ENCODE results near the gene DLD.
A peak's percentile ranks its signal among the peaks of the same experiment; 100 is the strongest.

The DLD gene

DNA sequence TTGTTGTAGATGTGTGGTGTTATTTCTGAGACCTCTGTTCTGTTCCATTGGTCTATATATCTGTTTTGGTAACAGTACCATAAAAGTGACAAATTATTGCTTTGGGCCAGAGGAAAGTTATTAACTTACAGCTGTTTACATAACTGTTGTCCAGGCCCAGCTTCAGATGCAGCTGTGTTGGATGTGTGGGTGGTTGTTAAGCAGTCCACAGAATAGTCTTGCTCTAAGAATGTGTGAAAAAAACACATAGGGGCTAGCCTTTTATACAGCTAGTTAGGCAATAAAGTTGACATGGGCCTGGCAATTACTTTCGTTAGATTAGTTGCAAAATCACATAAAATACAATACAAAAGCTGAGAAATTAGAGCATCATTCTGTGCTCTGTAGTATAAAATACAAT, 31.9 kb downstream of the DLD start:
- no peak for ATAC-seq (ENCODE audit: insufficient read depth, low read depth)
- Histone ChIP-seq H3K27ac (ENCODE audit: low read length) (no peak overlapping the region), H3K4me3 (ENCODE audit: low read depth in 1 of 2, low read length in 2 of 2) (no peak overlapping the region), H3K4me1 (ENCODE audit: insufficient read depth, low read length) (peaks cover 22% of the 10 kb centered on the region), H3K4me2 (ENCODE audit: insufficient read depth, low read length) (no peak overlapping the region), H3K27me3 (ENCODE audit: insufficient read depth, low read length, poor library complexity) (no peaks in the 10 kb centered on the region), H3K36me3 (ENCODE audit: insufficient read depth, low read length) (peaks cover 68% of the 10 kb centered on the region), H2AFZ (ENCODE audit: low read depth, low read length) (no peak overlapping the region), H3K79me2 (ENCODE audit: insufficient read depth, low read length) (no peaks in the 10 kb centered on the region), H4K20me1 (ENCODE audit: insufficient read depth, low read length) (no peaks in the 10 kb centered on the region), H3K9ac (ENCODE audit: low read depth, low read length) (no peak overlapping the region), H3K9me3 (ENCODE audit: insufficient read depth, low read length, severe bottlenecking) (no peaks in the 10 kb centered on the region)
- TF ChIP-seq EZH2 (IDR thresholded peaks at IDR 0.05; ENCODE audit: borderline replicate concordance, low read depth, low read length, severe bottlenecking), result no peak
- TF ChIP-seq, protein P1, sequence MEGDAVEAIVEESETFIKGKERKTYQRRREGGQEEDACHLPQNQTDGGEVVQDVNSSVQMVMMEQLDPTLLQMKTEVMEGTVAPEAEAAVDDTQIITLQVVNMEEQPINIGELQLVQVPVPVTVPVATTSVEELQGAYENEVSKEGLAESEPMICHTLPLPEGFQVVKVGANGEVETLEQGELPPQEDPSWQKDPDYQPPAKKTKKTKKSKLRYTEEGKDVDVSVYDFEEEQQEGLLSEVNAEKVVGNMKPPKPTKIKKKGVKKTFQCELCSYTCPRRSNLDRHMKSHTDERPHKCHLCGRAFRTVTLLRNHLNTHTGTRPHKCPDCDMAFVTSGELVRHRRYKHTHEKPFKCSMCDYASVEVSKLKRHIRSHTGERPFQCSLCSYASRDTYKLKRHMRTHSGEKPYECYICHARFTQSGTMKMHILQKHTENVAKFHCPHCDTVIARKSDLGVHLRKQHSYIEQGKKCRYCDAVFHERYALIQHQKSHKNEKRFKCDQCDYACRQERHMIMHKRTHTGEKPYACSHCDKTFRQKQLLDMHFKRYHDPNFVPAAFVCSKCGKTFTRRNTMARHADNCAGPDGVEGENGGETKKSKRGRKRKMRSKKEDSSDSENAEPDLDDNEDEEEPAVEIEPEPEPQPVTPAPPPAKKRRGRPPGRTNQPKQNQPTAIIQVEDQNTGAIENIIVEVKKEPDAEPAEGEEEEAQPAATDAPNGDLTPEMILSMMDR (IDR thresholded peaks at IDR 0.05; ENCODE audit: borderline replicate concordance, extremely low read depth, low read length, poor library complexity, severe bottlenecking), result no peak
- DNase-seq, result no peak

DNA sequence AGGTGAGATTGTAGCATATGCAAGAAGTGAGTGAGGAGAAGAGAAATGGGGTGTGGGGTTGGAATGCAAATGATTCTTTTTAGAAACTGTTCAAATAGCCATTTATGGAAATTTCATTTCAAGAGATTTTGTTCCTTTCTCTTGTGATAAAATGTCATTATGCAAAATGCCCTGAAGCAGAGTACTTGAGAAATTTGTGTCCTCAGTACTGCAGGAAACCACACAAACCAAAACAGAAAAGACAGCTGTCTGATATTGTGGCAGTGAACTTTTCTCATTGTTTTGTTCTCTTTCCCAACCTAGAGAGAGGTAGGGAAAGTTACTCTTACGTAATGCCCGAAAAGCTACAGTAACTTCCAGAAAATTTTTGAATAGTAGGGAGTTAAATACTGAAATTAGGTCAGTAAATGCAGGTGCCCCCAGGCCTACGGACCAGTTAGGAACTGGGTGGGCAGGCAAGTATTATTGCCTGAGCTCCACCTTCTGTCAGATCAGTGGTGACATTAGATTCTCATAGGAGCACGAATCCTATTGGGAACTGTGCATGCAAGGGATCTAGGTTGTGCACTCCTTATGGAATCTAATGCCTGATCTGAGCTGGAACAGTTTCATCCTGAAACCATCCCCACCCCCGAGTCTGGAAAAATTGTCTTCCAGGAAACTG, 34.0 kb downstream of the DLD start:
- TF ChIP-seq, protein P1 (IDR thresholded peaks at IDR 0.05; ENCODE audit: borderline replicate concordance, extremely low read depth, low read length, poor library complexity, severe bottlenecking), result no peak
- no peak for TF ChIP-seq EZH2 (IDR thresholded peaks at IDR 0.05; ENCODE audit: borderline replicate concordance, low read depth, low read length, severe bottlenecking)
- no peak overlapping the region for H3K4me3 ChIP-seq (ENCODE audit: low read depth in 1 of 2, low read length in 2 of 2)
- no peak overlapping the region for H3K4me2 ChIP-seq (ENCODE audit: insufficient read depth, low read length)
- no peak overlapping the region for H2AFZ ChIP-seq (ENCODE audit: low read depth, low read length)
- peaks cover 22% of the 10 kb centered on the region for H3K4me1 ChIP-seq (ENCODE audit: insufficient read depth, low read length)
- ATAC-seq (ENCODE audit: insufficient read depth, low read depth), result peak; percentile 90
- H3K9ac ChIP-seq (ENCODE audit: low read depth, low read length), result no peak overlapping the region
- peak overlapping the region; percentile 40; the same call in 1 of the 2 replicates for H3K27ac ChIP-seq (ENCODE audit: low read length)
- DNase-seq, result no peak
- H3K79me2 ChIP-seq (ENCODE audit: insufficient read depth, low read length), result no peaks in the 10 kb centered on the region
- H3K9me3 ChIP-seq (ENCODE audit: insufficient read depth, low read length, severe bottlenecking), result no peaks in the 10 kb centered on the region
- no peaks in the 10 kb centered on the region for H4K20me1 ChIP-seq (ENCODE audit: insufficient read depth, low read length)
- H3K27me3 ChIP-seq (ENCODE audit: insufficient read depth, low read length, poor library complexity), result no peaks in the 10 kb centered on the region
- H3K36me3 ChIP-seq (ENCODE audit: insufficient read depth, low read length), result peaks cover 48% of the 10 kb centered on the region

DNA sequence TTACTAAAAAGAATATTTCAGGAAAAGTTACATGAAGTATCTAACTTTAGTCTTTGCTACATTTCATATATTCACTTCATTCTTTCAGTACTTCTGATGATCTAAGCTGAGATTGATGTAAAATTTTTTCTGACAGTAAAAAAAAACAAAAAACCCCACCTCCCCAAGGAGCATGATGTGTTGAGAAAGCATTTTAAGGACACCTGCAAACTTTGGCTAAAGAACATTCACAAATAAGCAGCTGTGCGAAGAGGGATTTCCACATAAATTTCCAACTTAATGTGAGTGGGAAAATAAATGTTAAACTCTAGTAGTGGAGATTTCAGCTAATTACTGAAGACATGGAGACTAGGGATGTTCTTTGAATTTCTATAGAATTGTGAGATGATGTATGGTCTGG, 35.5 kb downstream of the DLD start:
- H3K27ac ChIP-seq (ENCODE audit: low read length), result no peak overlapping the region
- H3K9ac ChIP-seq (ENCODE audit: low read depth, low read length), result no peak overlapping the region
- H3K79me2 ChIP-seq (ENCODE audit: insufficient read depth, low read length), result no peaks in the 10 kb centered on the region
- no peak overlapping the region for H2AFZ ChIP-seq (ENCODE audit: low read depth, low read length)
- DNase-seq, result no peak
- H3K4me2 ChIP-seq (ENCODE audit: insufficient read depth, low read length), result no peak overlapping the region
- no peaks in the 10 kb centered on the region for H3K27me3 ChIP-seq (ENCODE audit: insufficient read depth, low read length, poor library complexity)
- TF ChIP-seq EZH2 (IDR thresholded peaks at IDR 0.05; ENCODE audit: borderline replicate concordance, low read depth, low read length, severe bottlenecking), result no peak
- TF ChIP-seq, protein P1 (IDR thresholded peaks at IDR 0.05; ENCODE audit: borderline replicate concordance, extremely low read depth, low read length, poor library complexity, severe bottlenecking), result no peak
- ATAC-seq (ENCODE audit: insufficient read depth, low read depth), result no peak
- no peak overlapping the region for H3K4me3 ChIP-seq (ENCODE audit: low read depth in 1 of 2, low read length in 2 of 2)
- H3K9me3 ChIP-seq (ENCODE audit: insufficient read depth, low read length, severe bottlenecking), result no peaks in the 10 kb centered on the region
- peaks cover 33% of the 10 kb centered on the region for H3K36me3 ChIP-seq (ENCODE audit: insufficient read depth, low read length)
- H3K4me1 ChIP-seq (ENCODE audit: insufficient read depth, low read length), result peaks cover 22% of the 10 kb centered on the region
- H4K20me1 ChIP-seq (ENCODE audit: insufficient read depth, low read length), result no peaks in the 10 kb centered on the region

Data from DND-41 (cell line).